Measurements from ENCODE around the gene CALM1. TPM values are rescaled to one million over a fixed set of nuclear protein-coding genes. Genes with fewer than 3 reads are reported as not detected.

Gene CALM1
- total RNA-seq, 1 donor from 2014 or later = 634 TPM

- Mint-ChIP-seq H3K27ac (ENCODE audit: unreplicated experiment) (no peak overlapping the region), H3K36me3 (ENCODE audit: low read depth, unreplicated experiment) (peaks cover 62% of the 10 kb centered on the region), H3K9me3 (ENCODE audit: unreplicated experiment) (no peaks in the 10 kb centered on the region), H3K27me3 (ENCODE audit: unreplicated experiment) (peaks cover 7% of the 10 kb centered on the region), H3K4me1 (ENCODE audit: unreplicated experiment) (peaks cover 38% of the 10 kb centered on the region), H3K4me3 (ENCODE audit: unreplicated experiment) (peak overlapping the region; percentile 77)
- TF ChIP-seq CTCF (IDR thresholded peaks at IDR 0.05; ENCODE audit: unreplicated experiment) = no peak
- no peak for DNase-seq (ENCODE audit: low spot score)
These were observed 5.2 kb downstream of the CALM1 start for GRCh38 chr14:90402016-90402415.

- DNase-seq (ENCODE audit: low spot score) = no peak
- Mint-ChIP-seq H3K27me3 (ENCODE audit: unreplicated experiment) (peaks cover 6% of the 10 kb centered on the region), H3K9me3 (ENCODE audit: unreplicated experiment) (no peaks in the 10 kb centered on the region), H3K36me3 (ENCODE audit: low read depth, unreplicated experiment) (peaks cover 62% of the 10 kb centered on the region), H3K4me1 (ENCODE audit: unreplicated experiment) (peaks cover 38% of the 10 kb centered on the region), H3K27ac (ENCODE audit: unreplicated experiment) (no peak overlapping the region), H3K4me3 (ENCODE audit: unreplicated experiment) (no peak overlapping the region)
- TF ChIP-seq CTCF (IDR thresholded peaks at IDR 0.05; ENCODE audit: unreplicated experiment) = no peak
These were observed 6.2 kb downstream of the CALM1 start for GRCh38 chr14:90403065-90403464.

GRCh38 chr14:90405101-90405500, 8.3 kb downstream of the CALM1 start:
- no peak for DNase-seq (ENCODE audit: low spot score)
- Mint-ChIP-seq H3K4me1 (ENCODE audit: unreplicated experiment) (peaks cover 27% of the 10 kb centered on the region), H3K27me3 (ENCODE audit: unreplicated experiment) (peaks cover 1% of the 10 kb centered on the region), H3K4me3 (ENCODE audit: unreplicated experiment) (no peak overlapping the region), H3K27ac (ENCODE audit: unreplicated experiment) (no peak overlapping the region), H3K36me3 (ENCODE audit: low read depth, unreplicated experiment) (peaks cover 58% of the 10 kb centered on the region), H3K9me3 (ENCODE audit: unreplicated experiment) (no peaks in the 10 kb centered on the region)
- TF ChIP-seq CTCF (IDR thresholded peaks at IDR 0.05; ENCODE audit: unreplicated experiment) = no peak

GRCh38 chr14:90405755-90406154, 8.9 kb downstream of the CALM1 start:
- no peak for TF ChIP-seq CTCF (IDR thresholded peaks at IDR 0.05; ENCODE audit: unreplicated experiment)
- Mint-ChIP-seq H3K4me1 (ENCODE audit: unreplicated experiment) (peaks cover 20% of the 10 kb centered on the region), H3K9me3 (ENCODE audit: unreplicated experiment) (no peaks in the 10 kb centered on the region), H3K27ac (ENCODE audit: unreplicated experiment) (no peak overlapping the region), H3K36me3 (ENCODE audit: low read depth, unreplicated experiment) (peaks cover 51% of the 10 kb centered on the region), H3K27me3 (ENCODE audit: unreplicated experiment) (peaks cover 1% of the 10 kb centered on the region), H3K4me3 (ENCODE audit: unreplicated experiment) (no peak overlapping the region)
- no peak for DNase-seq (ENCODE audit: low spot score)

- Mint-ChIP-seq H3K27ac (ENCODE audit: unreplicated experiment) (no peak overlapping the region), H3K36me3 (ENCODE audit: low read depth, unreplicated experiment) (peaks cover 45% of the 10 kb centered on the region)
- TF ChIP-seq CTCF (IDR thresholded peaks at IDR 0.05; ENCODE audit: unreplicated experiment) = no peak
These were observed 9.6 kb downstream of the CALM1 start for GRCh38 chr14:90406384-90406798.

More at GRCh38 chr14:90406384-90406798, 9.6 kb downstream of the CALM1 start:
- DNase-seq (ENCODE audit: low spot score) = no peak
- H3K27me3 Mint-ChIP-seq (ENCODE audit: unreplicated experiment) = peaks cover 1% of the 10 kb centered on the region
- no peaks in the 10 kb centered on the region for H3K9me3 Mint-ChIP-seq (ENCODE audit: unreplicated experiment)
- no peak overlapping the region for H3K4me3 Mint-ChIP-seq (ENCODE audit: unreplicated experiment)
- peaks cover 14% of the 10 kb centered on the region for H3K4me1 Mint-ChIP-seq (ENCODE audit: unreplicated experiment)
